ENCODE results near the gene KIT.

Gene KIT

GRCh38 chr4:54654753-54655152, 3.0 kb upstream of the KIT start:
- Mint-ChIP-seq H3K27me3 (peaks cover 54% of the 10 kb centered on the region), H3K4me3 (no peak overlapping the region), H3K4me1 (peaks cover 19% of the 10 kb centered on the region), H3K36me3 (no peaks in the 10 kb centered on the region), H3K27ac (no peak overlapping the region), H3K9me3 (no peaks in the 10 kb centered on the region)
- ATAC-seq = no peak

GRCh38 chr4:54657185-54657550, 589 bp upstream of the KIT start:
- H3K9me3 Mint-ChIP-seq = no peaks in the 10 kb centered on the region
- peaks cover 26% of the 10 kb centered on the region for H3K4me1 Mint-ChIP-seq
- ATAC-seq = no peak
- H3K27ac Mint-ChIP-seq = no peak overlapping the region
- no peaks in the 10 kb centered on the region for H3K36me3 Mint-ChIP-seq
- H3K4me3 Mint-ChIP-seq = peak overlapping the region; percentile 84
- H3K27me3 Mint-ChIP-seq = peaks cover 73% of the 10 kb centered on the region

GRCh38 chr4:54658252-54659093, 716 bp downstream of the KIT start:
- peak; percentile 52 for ATAC-seq
- H3K4me3 Mint-ChIP-seq = peak overlapping the region; percentile 84
- peaks cover 69% of the 10 kb centered on the region for H3K27me3 Mint-ChIP-seq
- H3K27ac Mint-ChIP-seq = peak overlapping the region; percentile 74
- H3K9me3 Mint-ChIP-seq = no peaks in the 10 kb centered on the region
- no peaks in the 10 kb centered on the region for H3K36me3 Mint-ChIP-seq
- peaks cover 26% of the 10 kb centered on the region for H3K4me1 Mint-ChIP-seq

GRCh38 chr4:54659313-54659712, 1.6 kb downstream of the KIT start:
- no peak for ATAC-seq
- Mint-ChIP-seq H3K4me1 (peaks cover 26% of the 10 kb centered on the region), H3K36me3 (no peaks in the 10 kb centered on the region), H3K27ac (no peak overlapping the region), H3K4me3 (peak overlapping the region; percentile 84), H3K27me3 (peaks cover 74% of the 10 kb centered on the region), H3K9me3 (no peaks in the 10 kb centered on the region)

GRCh38 chr4:54659749-54660535, 2.2 kb downstream of the KIT start:
- peak overlapping the region; percentile 11 for H3K4me3 Mint-ChIP-seq
- H3K4me1 Mint-ChIP-seq = peaks cover 26% of the 10 kb centered on the region
- peaks cover 79% of the 10 kb centered on the region for H3K27me3 Mint-ChIP-seq
- no peaks in the 10 kb centered on the region for H3K9me3 Mint-ChIP-seq
- H3K27ac Mint-ChIP-seq = no peak overlapping the region
- no peaks in the 10 kb centered on the region for H3K36me3 Mint-ChIP-seq
- no peak for ATAC-seq

GRCh38 chr4:54660591-54660990, 2.8 kb downstream of the KIT start:
- no peak overlapping the region for H3K4me3 Mint-ChIP-seq
- no peak overlapping the region for H3K27ac Mint-ChIP-seq
- ATAC-seq = no peak
- peaks cover 86% of the 10 kb centered on the region for H3K27me3 Mint-ChIP-seq
- H3K36me3 Mint-ChIP-seq = no peaks in the 10 kb centered on the region
- no peaks in the 10 kb centered on the region for H3K9me3 Mint-ChIP-seq
- peaks cover 26% of the 10 kb centered on the region for H3K4me1 Mint-ChIP-seq

- no peak for ATAC-seq
- H3K4me1 Mint-ChIP-seq = peaks cover 26% of the 10 kb centered on the region
- H3K9me3 Mint-ChIP-seq = no peaks in the 10 kb centered on the region
- peaks cover 89% of the 10 kb centered on the region for H3K27me3 Mint-ChIP-seq
- no peak overlapping the region for H3K27ac Mint-ChIP-seq
- H3K4me3 Mint-ChIP-seq = no peak overlapping the region
- H3K36me3 Mint-ChIP-seq = no peaks in the 10 kb centered on the region
Measured at GRCh38 chr4:54661169-54661568, 3.4 kb downstream of the KIT start.

- Mint-ChIP-seq H3K4me1 (peaks cover 26% of the 10 kb centered on the region), H3K27ac (no peak overlapping the region), H3K4me3 (no peak overlapping the region), H3K27me3 (peaks cover 85% of the 10 kb centered on the region), H3K9me3 (no peaks in the 10 kb centered on the region), H3K36me3 (no peaks in the 10 kb centered on the region)
- ATAC-seq = no peak
Measured at GRCh38 chr4:54661686-54662085, 3.9 kb downstream of the KIT start.

GRCh38 chr4:54662123-54662522, 4.4 kb downstream of the KIT start:
- peaks cover 82% of the 10 kb centered on the region for H3K27me3 Mint-ChIP-seq
- H3K9me3 Mint-ChIP-seq = no peaks in the 10 kb centered on the region
- H3K27ac Mint-ChIP-seq = no peak overlapping the region
- no peak overlapping the region for H3K4me3 Mint-ChIP-seq
- ATAC-seq = no peak
- H3K4me1 Mint-ChIP-seq = peaks cover 26% of the 10 kb centered on the region
- H3K36me3 Mint-ChIP-seq = no peaks in the 10 kb centered on the region

GRCh38 chr4:54662901-54663585, 5.3 kb downstream of the KIT start:
- Mint-ChIP-seq H3K36me3 (no peaks in the 10 kb centered on the region), H3K27me3 (peaks cover 84% of the 10 kb centered on the region), H3K4me3 (no peak overlapping the region), H3K4me1 (peaks cover 24% of the 10 kb centered on the region), H3K9me3 (no peaks in the 10 kb centered on the region), H3K27ac (no peak overlapping the region)
- no peak for ATAC-seq

- no peaks in the 10 kb centered on the region for H3K9me3 Mint-ChIP-seq
- no peak overlapping the region for H3K27ac Mint-ChIP-seq
- no peak overlapping the region for H3K4me3 Mint-ChIP-seq
- H3K27me3 Mint-ChIP-seq = peaks cover 76% of the 10 kb centered on the region
- no peaks in the 10 kb centered on the region for H3K36me3 Mint-ChIP-seq
- peaks cover 11% of the 10 kb centered on the region for H3K4me1 Mint-ChIP-seq
- ATAC-seq = no peak
Measured at GRCh38 chr4:54664400-54664799, 6.6 kb downstream of the KIT start.

- Mint-ChIP-seq H3K4me3 (no peak overlapping the region), H3K9me3 (no peaks in the 10 kb centered on the region), H3K36me3 (no peaks in the 10 kb centered on the region), H3K27ac (no peak overlapping the region), H3K27me3 (peaks cover 56% of the 10 kb centered on the region), H3K4me1 (no peaks in the 10 kb centered on the region)
- ATAC-seq = no peak
Measured at GRCh38 chr4:54668014-54668611, 10.4 kb downstream of the KIT start.

- no peaks in the 10 kb centered on the region for H3K4me1 Mint-ChIP-seq
- no peak for ATAC-seq
- H3K27me3 Mint-ChIP-seq = peaks cover 55% of the 10 kb centered on the region
- H3K4me3 Mint-ChIP-seq = no peak overlapping the region
- no peaks in the 10 kb centered on the region for H3K36me3 Mint-ChIP-seq
- H3K9me3 Mint-ChIP-seq = no peaks in the 10 kb centered on the region
- no peak overlapping the region for H3K27ac Mint-ChIP-seq
Measured at GRCh38 chr4:54669831-54670230, 12.1 kb downstream of the KIT start.

GRCh38 chr4:54675721-54676461, 18.1 kb downstream of the KIT start:
- Mint-ChIP-seq H3K27me3 (peaks cover 41% of the 10 kb centered on the region), H3K27ac (no peak overlapping the region), H3K4me1 (no peaks in the 10 kb centered on the region), H3K4me3 (no peak overlapping the region), H3K9me3 (no peaks in the 10 kb centered on the region), H3K36me3 (no peaks in the 10 kb centered on the region)
- ATAC-seq = no peak

Measured in stimulated activated memory B cell treated with anti-CD40 and anti-IgM and Interleukin-4, amounts not matched to agents 10 μg/mL and 1 μg/mL and 100 μg/mL, for 72 hours (primary cell).